PC-3 (cell line): ENCODE measurements around the gene TTLL1.

ENCODE experiments used
- CTCF ChIP-seq: fragments of 300-600 bp; sonication (generic); conservative IDR thresholded peaks from 2 replicates; pipeline ENCODE4 v1.5.1; 2017; ENCODE audit warnings: antibody characterized with exemption, low read depth, mild to moderate bottlenecking, low read length
- EZH2 ChIP-seq: fragments of 300-600 bp; sonication (generic); IDR thresholded peaks from one replicate; pipeline ENCODE4 v1.6.1; 2017; ENCODE audit warnings: antibody characterized with exemption, mild to moderate bottlenecking, low read length; ENCODE audit not compliant: unreplicated experiment

- TF ChIP-seq EZH2 (no peak), CTCF (no peak)
Observed at GRCh38 chr22:43050995-43051394, 38.2 kb downstream of the TTLL1 start.
